ENCODE results near the gene PTPRN2. TPM values are rescaled to one million over a fixed set of nuclear protein-coding genes. Genes with fewer than 3 reads are reported as not detected.

Gene PTPRN2
- total RNA-seq, 1 donor from 2014 or later = 2.4 TPM

- Histone ChIP-seq H3K27me3 (ENCODE audit: control insufficient read depth, insufficient read depth, low read length) (no peaks in the 10 kb centered on the region), H3K36me3 (ENCODE audit: control insufficient read depth, insufficient read depth, low read length) (no peaks in the 10 kb centered on the region), H3K4me3 (ENCODE audit: low read depth, low read length) (no peak overlapping the region)
- DNase-seq (ENCODE audit: low read depth) = no peak
- no peak for TF ChIP-seq CTCF (IDR thresholded peaks at IDR 0.05; ENCODE audit: insufficient read depth, low read length, poor library complexity, severe bottlenecking)
Observed at GRCh38 chr7:158112571-158113320, 474.9 kb downstream of the PTPRN2 start.

GRCh38 chr7:158111906-158112570, 475.6 kb downstream of the PTPRN2 start:
- H3K36me3 ChIP-seq (ENCODE audit: control insufficient read depth, insufficient read depth, low read length) = no peaks in the 10 kb centered on the region
- H3K27me3 ChIP-seq (ENCODE audit: control insufficient read depth, insufficient read depth, low read length) = no peaks in the 10 kb centered on the region
- no peak for TF ChIP-seq CTCF (IDR thresholded peaks at IDR 0.05; ENCODE audit: insufficient read depth, low read length, poor library complexity, severe bottlenecking)
- DNase-seq (ENCODE audit: low read depth) = no peak
- H3K4me3 ChIP-seq (ENCODE audit: low read depth, low read length) = no peak overlapping the region

DNA sequence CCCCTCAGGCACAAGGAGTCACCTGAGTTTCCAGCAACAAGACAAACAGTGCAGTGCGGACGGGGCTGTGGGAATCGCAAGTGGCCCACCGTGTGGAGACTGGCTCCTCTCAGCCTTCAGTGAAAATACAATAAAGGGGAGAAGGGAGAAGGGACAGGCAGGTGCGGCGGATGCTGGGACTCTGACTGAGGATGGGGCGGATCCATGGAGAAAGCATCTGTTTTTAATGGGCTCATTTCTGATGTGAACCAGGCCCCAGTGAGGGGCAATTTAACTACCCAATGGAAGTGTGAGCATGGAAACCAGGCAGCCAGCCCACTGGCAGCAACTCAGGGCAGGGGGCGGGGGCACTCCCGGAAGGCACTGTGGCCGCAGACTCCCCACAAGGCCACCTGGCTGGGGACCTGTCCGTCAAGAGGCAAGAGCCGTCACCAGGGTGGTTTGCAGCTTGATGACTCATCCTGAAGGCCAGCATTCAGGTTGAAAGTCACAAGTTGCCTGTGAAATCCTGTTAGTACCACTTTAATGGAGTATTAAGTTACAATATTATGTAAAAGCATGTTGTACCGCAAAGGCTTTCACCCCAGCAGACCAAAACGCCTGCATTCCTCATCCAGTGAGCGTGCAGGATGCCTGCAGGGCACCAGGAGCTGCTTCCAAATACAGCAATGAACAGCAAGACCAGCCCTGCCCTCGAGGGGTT, 476.4 kb downstream of the PTPRN2 start:
- DNase-seq (ENCODE audit: low read depth) = no peak
- H3K36me3 ChIP-seq (ENCODE audit: control insufficient read depth, insufficient read depth, low read length) = no peaks in the 10 kb centered on the region

DNA sequence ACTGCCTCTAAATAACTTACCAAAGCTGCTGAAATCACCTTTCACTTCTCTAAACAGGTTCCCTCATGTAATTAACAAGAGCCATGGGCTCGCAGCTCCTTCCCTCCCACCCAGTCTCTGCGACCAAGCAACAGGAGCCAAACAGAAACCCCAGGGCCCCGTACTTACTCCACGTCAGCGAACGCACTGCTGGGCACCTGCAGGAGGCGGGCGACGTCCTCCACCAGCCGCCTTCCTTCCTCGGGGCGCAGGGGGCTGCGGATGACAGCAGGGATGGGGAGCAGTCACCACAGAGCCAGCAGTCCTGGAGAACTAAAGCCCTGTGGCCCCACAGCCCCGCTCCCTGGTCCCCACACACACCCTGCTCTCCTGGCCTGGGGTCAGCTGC, 477.0 kb downstream of the PTPRN2 start:
- H3K4me3 ChIP-seq (ENCODE audit: low read depth, low read length) = no peak overlapping the region
- no peak for DNase-seq (ENCODE audit: low read depth)

More for the DNA sequence above, 476.4 kb downstream of the PTPRN2 start:
- TF ChIP-seq CTCF (IDR thresholded peaks at IDR 0.05; ENCODE audit: insufficient read depth, low read length, poor library complexity, severe bottlenecking) = no peak
- Histone ChIP-seq H3K4me3 (ENCODE audit: low read depth, low read length) (no peak overlapping the region), H3K27me3 (ENCODE audit: control insufficient read depth, insufficient read depth, low read length) (no peaks in the 10 kb centered on the region)

GRCh38 chr7:158110034-158110590, 477.5 kb downstream of the PTPRN2 start:
- no peaks in the 10 kb centered on the region for H3K27me3 ChIP-seq (ENCODE audit: control insufficient read depth, insufficient read depth, low read length)
- no peaks in the 10 kb centered on the region for H3K36me3 ChIP-seq (ENCODE audit: control insufficient read depth, insufficient read depth, low read length)
- no peak for DNase-seq (ENCODE audit: low read depth)
- no peak for TF ChIP-seq CTCF (IDR thresholded peaks at IDR 0.05; ENCODE audit: insufficient read depth, low read length, poor library complexity, severe bottlenecking)
- H3K4me3 ChIP-seq (ENCODE audit: low read depth, low read length) = no peak overlapping the region

More for the DNA sequence above, 477.0 kb downstream of the PTPRN2 start:
- Histone ChIP-seq H3K27me3 (ENCODE audit: control insufficient read depth, insufficient read depth, low read length) (no peaks in the 10 kb centered on the region), H3K36me3 (ENCODE audit: control insufficient read depth, insufficient read depth, low read length) (no peaks in the 10 kb centered on the region)
- TF ChIP-seq CTCF (IDR thresholded peaks at IDR 0.05; ENCODE audit: insufficient read depth, low read length, poor library complexity, severe bottlenecking) = no peak

Data from kidney epithelial cell (primary cell).